BE2C (cell line): ENCODE data around the gene BACH2.

ENCODE experiments used
- DNase-seq: peaks from one replicate; pipeline ENCODE4 v3.0.0-alpha.2; 2020
- H3K27me3 ChIP-seq: fragments of 250-450 bp; sonication (Bioruptor Pico); 2 replicates; pipeline ENCODE4 v1.5.1; 2020; ENCODE audit warnings: mild to moderate bottlenecking
- H3K36me3 ChIP-seq: fragments of 250-450 bp; sonication (Bioruptor Pico); 2 replicates; pipeline ENCODE4 v1.5.1; 2020; ENCODE audit warnings: mild to moderate bottlenecking
- H3K4me1 ChIP-seq: fragments of 250-450 bp; sonication (Bioruptor Pico); 2 replicates; pipeline ENCODE4 v1.5.1; 2020
- H3K4me3 ChIP-seq: 2 replicates; pipeline ENCODE4 v1.5.1; 2011; ENCODE audit warnings: low read depth, low read length
- H3K9me3 ChIP-seq: fragments of 250-450 bp; sonication (Bioruptor Pico); 2 replicates; pipeline ENCODE4 v1.5.1; 2020
- TF ChIP-seq, protein P1 (sequence below): IDR thresholded peaks from 2 replicates; pipeline ENCODE4 v1.5.1; 2012; ENCODE audit warnings: mild to moderate bottlenecking, low read depth, low read length

Gene BACH2

GRCh38 chr6:90107771-90108282, 188.8 kb downstream of the BACH2 start:
- H3K9me3 ChIP-seq: no peaks in the 10 kb centered on the region
- no peak for DNase-seq
- H3K4me1 ChIP-seq: no peaks in the 10 kb centered on the region
- H3K27me3 ChIP-seq: peaks cover 2% of the 10 kb centered on the region; the same call in 1 of the 2 replicates
- TF ChIP-seq, protein P1, sequence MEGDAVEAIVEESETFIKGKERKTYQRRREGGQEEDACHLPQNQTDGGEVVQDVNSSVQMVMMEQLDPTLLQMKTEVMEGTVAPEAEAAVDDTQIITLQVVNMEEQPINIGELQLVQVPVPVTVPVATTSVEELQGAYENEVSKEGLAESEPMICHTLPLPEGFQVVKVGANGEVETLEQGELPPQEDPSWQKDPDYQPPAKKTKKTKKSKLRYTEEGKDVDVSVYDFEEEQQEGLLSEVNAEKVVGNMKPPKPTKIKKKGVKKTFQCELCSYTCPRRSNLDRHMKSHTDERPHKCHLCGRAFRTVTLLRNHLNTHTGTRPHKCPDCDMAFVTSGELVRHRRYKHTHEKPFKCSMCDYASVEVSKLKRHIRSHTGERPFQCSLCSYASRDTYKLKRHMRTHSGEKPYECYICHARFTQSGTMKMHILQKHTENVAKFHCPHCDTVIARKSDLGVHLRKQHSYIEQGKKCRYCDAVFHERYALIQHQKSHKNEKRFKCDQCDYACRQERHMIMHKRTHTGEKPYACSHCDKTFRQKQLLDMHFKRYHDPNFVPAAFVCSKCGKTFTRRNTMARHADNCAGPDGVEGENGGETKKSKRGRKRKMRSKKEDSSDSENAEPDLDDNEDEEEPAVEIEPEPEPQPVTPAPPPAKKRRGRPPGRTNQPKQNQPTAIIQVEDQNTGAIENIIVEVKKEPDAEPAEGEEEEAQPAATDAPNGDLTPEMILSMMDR: no peak
- no peaks in the 10 kb centered on the region for H3K36me3 ChIP-seq
- no peak overlapping the region for H3K4me3 ChIP-seq

GRCh38 chr6:90107371-90107770, 189.3 kb downstream of the BACH2 start:
- no peaks in the 10 kb centered on the region for H3K4me1 ChIP-seq
- no peaks in the 10 kb centered on the region for H3K36me3 ChIP-seq
- DNase-seq: no peak
- H3K9me3 ChIP-seq: no peaks in the 10 kb centered on the region
- H3K27me3 ChIP-seq: peaks cover 2% of the 10 kb centered on the region; the same call in 1 of the 2 replicates
- H3K4me3 ChIP-seq: no peak overlapping the region
- TF ChIP-seq, protein P1: no peak

- Histone ChIP-seq H3K27me3 (peaks cover 2% of the 10 kb centered on the region; the same call in 1 of the 2 replicates), H3K9me3 (no peaks in the 10 kb centered on the region), H3K4me1 (no peaks in the 10 kb centered on the region), H3K36me3 (no peaks in the 10 kb centered on the region), H3K4me3 (no peak overlapping the region)
- no peak for DNase-seq
- TF ChIP-seq, protein P1: no peak
These were observed 190.2 kb downstream of the BACH2 start for GRCh38 chr6:90106449-90106848.

- H3K36me3 ChIP-seq: no peaks in the 10 kb centered on the region
- H3K27me3 ChIP-seq: peaks cover 2% of the 10 kb centered on the region; the same call in 1 of the 2 replicates
- no peaks in the 10 kb centered on the region for H3K9me3 ChIP-seq
- TF ChIP-seq, protein P1: no peak
- H3K4me1 ChIP-seq: no peaks in the 10 kb centered on the region
- no peak for DNase-seq
- H3K4me3 ChIP-seq: no peak overlapping the region
These were observed 191.0 kb downstream of the BACH2 start for GRCh38 chr6:90105506-90106170.

- Histone ChIP-seq H3K27me3 (peaks cover 2% of the 10 kb centered on the region; the same call in 1 of the 2 replicates), H3K4me1 (no peaks in the 10 kb centered on the region), H3K36me3 (no peaks in the 10 kb centered on the region), H3K4me3 (no peak overlapping the region), H3K9me3 (no peaks in the 10 kb centered on the region)
- DNase-seq: no peak
- TF ChIP-seq, protein P1: no peak
These were observed 193.4 kb downstream of the BACH2 start for GRCh38 chr6:90103056-90103800.
